Stimulated activated CD4-positive, alpha-beta T cell treated with anti-CD3 and anti-CD28 coated beads, Interleukin-2, amount 100 ng/mL, for 24 hours (primary cell): Measurements from ENCODE around the gene STARD9.

Experiments
- DNase-seq, 2 donors: peaks; one replicate each; pipeline ENCODE4 v3.0.0-alpha.2; 2020

Gene STARD9

DNA sequence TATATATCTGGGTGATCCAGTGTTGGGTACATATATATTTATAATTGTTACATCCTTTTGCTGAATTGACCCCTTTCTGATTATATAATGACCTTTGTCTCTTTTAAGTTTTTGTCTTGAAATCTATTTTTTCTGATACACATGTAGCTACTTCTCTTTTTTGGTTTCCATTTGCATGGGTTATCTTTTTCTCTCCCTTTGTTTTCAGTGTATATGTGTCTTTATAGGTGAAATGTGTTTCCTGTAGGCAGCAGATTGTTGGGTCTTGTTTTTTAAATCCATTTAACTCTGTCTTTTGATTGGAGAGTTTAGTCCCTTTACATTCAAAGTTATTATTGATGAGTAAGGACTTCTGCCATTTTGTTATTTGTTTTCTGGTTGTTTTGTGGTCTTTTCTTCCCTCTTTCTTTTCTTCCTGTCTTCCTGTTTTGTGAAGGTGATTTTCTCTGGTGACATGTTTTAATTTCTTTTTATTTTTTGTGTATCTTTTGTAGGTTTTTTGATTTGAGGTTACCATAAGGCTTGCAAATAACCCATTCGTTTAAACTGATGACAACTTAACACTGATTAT lies 56.8 kb downstream of the STARD9 start:
- no peak for DNase-seq

- DNase-seq = no peak
These were observed 64.7 kb downstream of the STARD9 start for GRCh38 chr15:42640109-42640508.

DNA sequence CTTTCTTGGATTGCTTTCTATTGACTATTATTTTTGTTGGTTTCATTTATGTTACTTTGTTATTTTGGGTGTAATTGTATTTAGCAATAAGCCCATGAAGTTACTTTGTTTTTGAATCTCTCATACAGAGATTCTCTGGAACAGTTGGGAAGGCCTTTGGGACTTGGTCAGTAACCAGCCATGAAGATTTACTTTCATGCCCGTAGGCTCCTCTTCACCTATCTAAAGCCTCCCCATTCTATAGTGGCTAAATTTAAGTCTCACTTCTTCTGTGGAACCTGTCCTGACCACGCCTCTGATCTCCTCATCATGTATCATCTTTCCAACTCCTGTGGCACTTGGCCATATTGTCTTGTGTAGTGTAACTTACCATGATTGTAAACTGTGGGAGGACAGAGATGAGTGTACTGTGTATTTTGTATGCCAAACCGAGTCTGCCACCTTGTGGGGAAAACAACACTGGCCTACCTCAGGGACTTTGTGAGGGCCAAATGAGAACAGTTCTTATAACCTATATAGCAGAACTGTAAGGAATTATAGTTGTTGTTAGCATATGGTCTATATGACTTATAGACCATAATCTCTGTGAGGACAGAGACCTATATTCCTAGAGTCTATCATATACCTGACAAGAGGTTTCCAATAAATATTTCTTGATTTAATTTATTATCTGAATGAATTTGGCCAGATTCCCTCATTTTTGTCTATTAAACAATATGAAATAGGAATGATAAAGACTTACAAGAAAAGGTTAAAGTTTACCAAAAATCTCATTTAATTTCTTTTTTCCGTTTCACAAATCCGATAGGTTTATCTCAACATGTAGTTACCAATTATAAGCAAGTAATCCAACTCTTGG lies 75.0 kb downstream of the STARD9 start:
- peak; percentile 34 to 49 for DNase-seq

DNA sequence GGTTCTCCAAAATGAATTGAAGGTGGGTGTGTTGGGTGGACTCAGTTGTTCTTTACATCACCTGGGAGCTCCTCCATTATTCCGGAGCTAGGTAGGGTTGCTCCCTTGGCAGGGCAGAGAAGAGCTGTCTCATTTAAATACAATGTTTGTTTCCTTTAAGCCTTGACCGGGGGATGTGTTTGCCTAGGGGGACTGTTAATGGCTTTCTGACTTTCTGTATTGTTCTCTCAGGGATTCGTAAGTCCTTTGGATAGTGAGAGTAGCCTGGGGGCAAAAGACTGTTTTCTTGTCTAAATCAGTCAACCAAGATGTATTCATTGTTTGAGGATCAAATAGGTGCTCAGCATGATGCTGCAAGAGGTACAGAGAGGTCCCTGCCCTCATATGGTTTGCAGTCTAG lies 90.4 kb downstream of the STARD9 start:
- no peak for DNase-seq

GRCh38 chr15:42667855-42668254 lies 92.4 kb downstream of the STARD9 start:
- no peak for DNase-seq

DNA sequence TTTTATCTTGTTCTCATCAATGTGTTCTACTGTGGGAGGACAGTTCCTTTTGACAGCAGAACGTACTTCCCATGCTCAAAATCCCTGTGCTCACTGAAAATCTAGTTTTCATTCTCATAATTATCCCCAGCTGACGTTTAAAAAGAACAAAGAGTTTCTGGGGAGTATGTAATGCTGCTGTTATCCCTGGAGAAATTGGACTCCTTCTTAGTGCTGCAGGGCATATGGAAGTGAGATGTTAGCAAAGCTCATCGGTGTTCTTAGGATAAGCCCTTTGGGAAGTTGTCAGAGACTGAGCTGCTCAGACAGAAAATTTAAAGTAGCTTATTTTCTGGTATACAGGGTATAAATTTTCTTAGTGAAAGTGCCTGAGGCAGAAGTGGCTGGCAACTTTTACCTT lies 95.0 kb downstream of the STARD9 start:
- DNase-seq = no peak

GRCh38 chr15:42672444-42672843 lies 97.0 kb downstream of the STARD9 start:
- DNase-seq = no peak

DNA sequence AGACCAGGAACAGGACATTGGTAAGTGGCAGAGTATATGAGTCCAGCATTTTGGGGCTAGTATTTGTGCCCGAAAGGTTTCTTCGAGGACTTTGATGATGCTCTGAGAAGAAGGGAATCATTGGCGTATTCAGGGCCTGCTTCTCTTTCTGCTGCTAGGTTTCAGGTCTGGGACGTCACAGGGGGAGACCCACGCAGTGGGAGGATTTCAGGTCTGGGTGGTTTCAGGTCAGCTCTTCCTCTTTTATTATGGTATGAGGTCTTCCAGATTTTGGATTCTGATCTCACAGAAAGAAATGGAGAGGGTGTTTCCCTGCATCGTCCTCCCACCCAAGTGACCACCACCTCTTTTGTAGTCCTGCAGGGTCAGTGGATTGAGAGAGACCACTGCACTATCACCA lies 99.1 kb downstream of the STARD9 start:
- DNase-seq = no peak

DNA sequence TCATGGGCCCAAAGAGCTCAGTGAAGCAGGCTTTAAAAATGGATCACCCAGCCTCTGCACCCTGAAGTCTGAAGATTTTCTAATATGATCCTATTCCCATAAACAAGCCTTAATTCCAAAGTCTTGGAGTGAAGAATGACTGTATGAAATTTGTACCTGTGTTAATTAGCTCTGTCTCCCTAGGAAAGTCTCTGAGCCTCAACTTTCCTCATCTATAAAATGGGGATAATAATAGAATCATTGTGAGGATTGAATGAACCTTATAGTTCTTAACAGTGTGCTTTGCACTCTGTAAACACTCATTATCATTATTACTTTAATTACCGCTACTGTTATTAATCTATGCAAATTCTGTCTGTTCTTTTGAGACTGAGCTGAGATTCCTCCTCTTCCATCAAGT lies 99.6 kb downstream of the STARD9 start:
- DNase-seq = no peak

DNA sequence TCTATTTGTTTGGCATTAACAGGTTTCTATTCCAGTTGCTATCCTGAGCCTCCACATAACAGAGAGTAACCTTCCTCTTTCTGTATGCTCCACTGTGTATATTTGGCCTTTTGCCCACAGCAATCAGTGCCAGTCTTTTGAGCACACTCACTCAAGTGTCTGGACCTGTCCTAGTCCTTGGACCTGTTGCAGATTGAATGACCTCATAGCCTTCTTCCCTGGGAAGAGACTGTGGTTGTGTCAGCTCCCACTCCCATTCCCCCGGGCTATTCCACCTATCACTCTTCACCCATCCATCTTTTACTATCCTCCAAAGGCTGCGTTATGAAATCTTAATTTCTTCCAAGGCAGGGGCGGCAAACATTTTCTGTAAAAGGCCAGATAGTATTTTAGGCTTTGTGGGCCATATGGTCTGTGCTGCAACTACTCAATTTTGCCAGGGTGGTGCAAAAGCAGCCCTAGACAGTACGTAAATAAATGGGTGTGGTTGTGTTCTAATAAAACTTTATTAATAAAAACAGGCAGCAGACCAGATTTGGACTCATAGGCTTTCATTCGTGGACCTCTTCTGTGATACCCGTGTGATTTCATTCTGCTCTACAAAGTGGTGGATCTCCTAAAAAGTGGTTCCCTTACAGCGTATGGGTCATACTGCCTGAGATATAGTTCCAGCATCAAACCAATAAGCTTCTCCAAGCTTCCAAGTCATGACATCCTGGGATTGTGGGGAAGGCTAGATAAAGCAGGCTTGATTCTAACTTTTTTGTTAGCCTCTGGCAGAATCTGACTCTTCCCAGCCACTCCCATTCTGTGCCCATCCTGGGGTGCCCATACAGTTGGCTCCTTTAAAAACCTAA lies 104.1 kb downstream of the STARD9 start:
- no peak for DNase-seq

DNA sequence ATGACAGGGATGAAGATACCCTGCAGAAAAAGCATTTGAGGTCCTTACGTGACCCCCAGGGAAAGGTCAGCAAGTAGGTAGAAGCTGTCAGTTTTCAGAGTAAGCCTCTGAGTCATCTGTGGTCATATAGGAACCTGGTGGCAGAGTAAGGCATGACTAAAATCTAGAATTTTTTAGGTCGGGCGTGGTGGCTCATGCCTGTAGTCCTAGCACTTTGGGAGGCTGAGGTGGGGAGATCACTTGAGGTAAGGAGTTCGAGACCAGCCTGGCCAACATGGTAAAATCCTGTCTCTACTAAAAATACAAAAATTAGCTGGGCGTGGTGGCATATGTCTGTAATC lies 104.7 kb downstream of the STARD9 start:
- peak; percentile 22 to 51 for DNase-seq

GRCh38 chr15:42681119-42681518 lies 105.7 kb downstream of the STARD9 start:
- DNase-seq = no peak

DNA sequence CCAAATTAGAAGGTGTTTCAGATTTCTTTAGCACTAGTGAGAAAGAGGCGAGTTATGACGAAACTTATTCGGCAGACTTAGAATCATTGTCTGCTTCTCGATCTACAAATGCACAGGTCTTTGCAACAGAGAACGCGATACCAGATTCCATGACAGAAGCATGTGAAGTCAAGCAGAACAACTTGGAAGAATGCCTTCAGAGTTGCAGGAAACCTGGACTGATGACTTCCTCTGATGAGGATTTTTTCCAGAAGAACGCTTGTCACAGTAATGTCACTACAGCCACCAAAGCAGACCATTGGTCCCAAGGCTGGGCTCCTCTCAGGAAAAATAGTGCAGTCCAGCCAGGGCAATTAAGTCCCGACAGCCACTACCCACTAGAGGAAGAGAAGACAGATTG lies 110.9 kb downstream of the STARD9 start:
- DNase-seq = no peak

DNA sequence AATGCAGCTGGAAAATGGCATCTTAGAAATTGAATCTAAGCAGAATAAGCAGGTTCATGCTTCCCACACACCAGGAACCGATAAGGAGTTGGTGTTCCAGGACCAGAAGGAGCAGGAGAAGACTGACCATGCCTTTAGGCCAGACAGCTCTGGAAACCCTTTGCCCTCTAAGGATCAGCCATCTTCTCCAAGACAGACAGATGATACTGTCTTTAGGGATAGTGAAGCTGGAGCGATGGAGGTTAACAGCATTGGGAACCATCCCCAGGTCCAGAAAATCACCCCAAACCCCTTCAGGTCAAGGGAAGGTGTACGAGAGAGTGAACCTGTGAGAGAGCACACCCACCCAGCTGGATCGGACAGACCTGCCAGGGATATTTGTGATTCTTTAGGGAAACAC lies 112.3 kb downstream of the STARD9 start:
- no peak for DNase-seq

DNA sequence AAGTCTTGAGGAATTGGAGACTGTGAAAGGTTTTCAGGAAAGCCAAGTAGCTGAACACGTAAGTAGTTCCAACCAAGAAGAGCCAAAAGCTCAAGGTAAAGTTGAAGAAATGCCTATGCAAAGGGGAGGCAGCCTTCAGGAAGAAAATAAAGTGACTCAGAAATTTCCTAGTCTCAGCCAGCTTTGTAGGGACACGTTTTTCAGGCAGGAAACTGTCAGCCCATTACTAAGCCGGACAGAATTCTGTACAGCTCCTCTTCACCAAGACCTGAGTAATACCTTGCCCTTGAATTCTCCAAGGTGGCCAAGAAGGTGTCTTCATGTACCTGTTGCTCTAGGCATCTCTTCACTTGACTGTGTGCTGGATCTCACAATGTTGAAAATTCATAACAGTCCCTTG lies 112.9 kb downstream of the STARD9 start:
- no peak for DNase-seq

DNA sequence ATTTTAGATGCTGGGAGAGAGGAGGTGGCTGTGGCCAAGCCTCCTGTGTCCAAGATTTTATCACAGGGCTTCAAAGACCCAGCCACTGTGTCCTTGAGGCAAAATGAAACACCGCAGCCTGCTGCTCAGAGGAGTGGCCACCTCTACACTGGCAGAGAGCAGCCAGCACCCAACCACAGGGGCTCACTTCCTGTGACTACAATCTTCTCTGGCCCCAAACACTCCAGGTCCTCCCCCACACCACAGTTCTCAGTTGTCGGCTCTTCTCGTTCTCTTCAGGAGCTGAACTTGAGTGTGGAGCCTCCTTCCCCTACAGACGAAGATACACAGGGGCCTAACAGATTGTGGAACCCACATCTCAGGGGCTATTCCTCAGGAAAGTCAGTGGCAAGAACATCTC lies 115.9 kb downstream of the STARD9 start:
- no peak for DNase-seq

GRCh38 chr15:42691770-42692169 lies 116.4 kb downstream of the STARD9 start:
- no peak for DNase-seq

- DNase-seq = no peak
These were observed 117.1 kb downstream of the STARD9 start for GRCh38 chr15:42692536-42692935.

- DNase-seq = no peak
These were observed 117.6 kb downstream of the STARD9 start for GRCh38 chr15:42692997-42693396.

DNA sequence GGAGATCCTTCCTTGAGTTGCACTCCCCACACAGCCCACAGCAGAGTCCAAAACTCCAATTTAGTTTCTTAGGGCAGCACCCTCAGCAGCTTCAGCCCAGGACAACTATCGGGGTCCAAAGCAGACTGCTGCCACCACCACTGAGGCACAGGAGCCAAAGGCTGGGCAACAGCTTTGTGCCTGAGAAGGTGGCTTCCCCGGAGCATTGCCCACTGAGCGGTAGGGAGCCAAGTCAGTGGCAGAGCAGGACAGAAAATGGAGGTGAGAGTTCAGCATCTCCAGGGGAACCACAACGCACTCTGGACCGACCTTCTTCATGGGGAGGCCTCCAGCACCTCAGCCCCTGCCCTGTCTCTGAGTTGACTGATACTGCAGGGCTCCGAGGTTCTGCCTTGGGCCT lies 118.1 kb downstream of the STARD9 start:
- DNase-seq = no peak

DNA sequence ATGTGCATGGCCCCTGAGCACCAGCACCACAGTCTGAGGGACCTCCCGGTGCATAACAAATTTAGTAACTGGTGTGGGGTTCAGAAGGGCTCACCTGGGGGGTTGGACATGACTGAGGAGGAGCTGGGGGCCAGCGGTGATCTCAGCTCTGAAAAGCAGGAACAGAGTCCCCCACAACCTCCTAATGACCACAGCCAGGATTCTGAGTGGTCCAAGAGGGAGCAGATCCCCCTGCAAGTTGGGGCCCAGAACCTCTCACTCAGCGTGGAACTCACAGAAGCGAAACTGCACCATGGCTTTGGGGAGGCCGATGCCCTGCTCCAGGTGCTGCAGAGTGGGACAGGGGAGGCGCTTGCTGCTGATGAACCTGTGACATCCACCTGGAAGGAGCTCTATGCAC lies 118.5 kb downstream of the STARD9 start:
- no peak for DNase-seq

DNA sequence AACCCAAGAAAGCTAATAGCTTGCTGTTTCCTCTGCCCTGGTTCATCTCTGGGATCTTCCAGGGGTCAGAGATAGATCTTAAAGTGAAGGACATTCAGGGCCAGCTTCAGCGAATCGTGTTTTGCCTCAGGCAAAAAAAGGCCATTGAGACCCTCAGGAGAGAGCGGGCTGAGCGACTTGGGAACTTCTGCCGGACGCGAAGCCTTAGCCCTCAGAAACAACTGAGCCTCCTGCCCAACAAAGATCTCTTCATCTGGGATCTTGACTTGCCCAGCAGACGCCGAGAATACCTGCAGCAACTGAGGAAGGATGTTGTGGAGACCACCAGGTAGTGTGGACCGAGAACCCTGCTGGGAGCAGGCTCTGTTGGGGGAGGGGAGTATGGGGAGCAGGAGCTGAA lies 119.0 kb downstream of the STARD9 start:
- no peak for DNase-seq

- DNase-seq = no peak
These were observed 120.2 kb downstream of the STARD9 start for GRCh38 chr15:42695527-42696071.

GRCh38 chr15:42696626-42697025 lies 121.2 kb downstream of the STARD9 start:
- no peak for DNase-seq
